Measurements from ENCODE around the gene FGF12.

FGF12 gene

DNA sequence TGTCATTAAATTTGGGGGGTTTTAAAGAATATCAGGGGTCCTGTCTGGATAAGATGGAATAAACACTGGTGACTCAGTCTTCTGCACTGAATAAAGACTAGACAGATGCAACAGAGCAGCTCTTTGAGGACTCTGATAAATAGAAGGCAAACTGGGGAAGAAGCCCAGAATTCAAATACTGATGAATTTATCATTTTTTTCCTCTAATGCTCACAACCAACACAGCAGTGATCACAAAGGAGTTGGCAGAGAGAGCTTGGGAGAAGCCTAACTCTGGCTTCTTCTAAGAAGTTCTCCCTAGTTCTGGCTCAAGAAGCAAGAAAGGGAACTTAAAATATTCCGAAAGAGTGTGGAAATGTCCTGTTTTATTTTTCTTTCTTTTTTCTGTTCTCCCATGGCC, 597.8 kb downstream of the FGF12 start:
- no peaks in the 10 kb centered on the region for H3K36me3 ChIP-seq (ENCODE audit: insufficient read depth, low read length)
- H3K4me1 ChIP-seq (ENCODE audit: insufficient read depth, low read length) = no peaks in the 10 kb centered on the region; the same call in 1 of the 2 replicates
- H3K9me3 ChIP-seq (ENCODE audit: control insufficient read depth, insufficient read depth, low read length) = no peaks in the 10 kb centered on the region
- no peak overlapping the region for H3K9ac ChIP-seq (ENCODE audit: low read depth, low read length)

DNA sequence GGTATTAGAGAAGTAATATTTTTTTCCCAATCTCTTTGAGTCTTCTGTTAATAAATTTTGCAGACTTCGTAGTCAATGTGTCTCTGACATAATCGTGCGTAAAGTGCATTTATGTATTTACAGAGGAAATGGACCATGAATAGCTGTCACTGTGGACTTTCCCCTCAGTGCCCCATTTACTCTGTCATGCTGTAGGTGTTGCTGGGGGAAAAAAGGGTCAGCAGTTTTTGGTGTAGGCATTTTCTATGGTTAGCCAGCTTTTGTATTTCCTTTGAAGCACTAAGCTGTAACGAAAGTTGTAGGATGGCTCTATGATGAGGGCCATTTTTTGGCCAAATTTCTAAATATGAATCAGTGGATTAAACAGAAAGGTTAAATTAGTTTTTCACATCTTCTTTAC, 598.4 kb downstream of the FGF12 start:
- H3K4me1 ChIP-seq (ENCODE audit: insufficient read depth, low read length) = no peaks in the 10 kb centered on the region; the same call in 1 of the 2 replicates
- H3K9me3 ChIP-seq (ENCODE audit: control insufficient read depth, insufficient read depth, low read length) = no peaks in the 10 kb centered on the region
- no peaks in the 10 kb centered on the region for H3K36me3 ChIP-seq (ENCODE audit: insufficient read depth, low read length)
- H3K9ac ChIP-seq (ENCODE audit: low read depth, low read length) = no peak overlapping the region

DNA sequence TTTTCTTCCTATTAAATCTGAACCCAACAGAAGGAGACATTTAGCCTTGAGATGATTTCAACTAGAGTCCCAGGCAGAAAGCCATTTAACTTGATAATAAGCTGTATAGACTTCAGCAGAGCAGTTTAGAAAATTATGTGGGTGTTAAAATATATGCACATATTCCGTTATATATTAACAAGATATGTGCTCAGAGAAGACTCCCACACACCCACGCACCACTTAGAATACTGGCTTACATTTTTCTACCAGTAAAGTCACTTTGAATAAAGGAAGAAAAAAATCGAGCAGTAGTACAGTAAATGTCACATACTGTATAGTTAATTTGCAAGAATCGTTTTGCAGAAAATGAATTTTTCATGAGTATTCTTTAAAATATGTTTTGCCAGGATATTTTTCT, 599.3 kb downstream of the FGF12 start:
- Histone ChIP-seq H3K4me1 (ENCODE audit: insufficient read depth, low read length) (no peaks in the 10 kb centered on the region), H3K36me3 (ENCODE audit: insufficient read depth, low read length) (no peaks in the 10 kb centered on the region), H3K9ac (ENCODE audit: low read depth, low read length) (no peak overlapping the region), H3K9me3 (ENCODE audit: control insufficient read depth, insufficient read depth, low read length) (no peaks in the 10 kb centered on the region)

DNA sequence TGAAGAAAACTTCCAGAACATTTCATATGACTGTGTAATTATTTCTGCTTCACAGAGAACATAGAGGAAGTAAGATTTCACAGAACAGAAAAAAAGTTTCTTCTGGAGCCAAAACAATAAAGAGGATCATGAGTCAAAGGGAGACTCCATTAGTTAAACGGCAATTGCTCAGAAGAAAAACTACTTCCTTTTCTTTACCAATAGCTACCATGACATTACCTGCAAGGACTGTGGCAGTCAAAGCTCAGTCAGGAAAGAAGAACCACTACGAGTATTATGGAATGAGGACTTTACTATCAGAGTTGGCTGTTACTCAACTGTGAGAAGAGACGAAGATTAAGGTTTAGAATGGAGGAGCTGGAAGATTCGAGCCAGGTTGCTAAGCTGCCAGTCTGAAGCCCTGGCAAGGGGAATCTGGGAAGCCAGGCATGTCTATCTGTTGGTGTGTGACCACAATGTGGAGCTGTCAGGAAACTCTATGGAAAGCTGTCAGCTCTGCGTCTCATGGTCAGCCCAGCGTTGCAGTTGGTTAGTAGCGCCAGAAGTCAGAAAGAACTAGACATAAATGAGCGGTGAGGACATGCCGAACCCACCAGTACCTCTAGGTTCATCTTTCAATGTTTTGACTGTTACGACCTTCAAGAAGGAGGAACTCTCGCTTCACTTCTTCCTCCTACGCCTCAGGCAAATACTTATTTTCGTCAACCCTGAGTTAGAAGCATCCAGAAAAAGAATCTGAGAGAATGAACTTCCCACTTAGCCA, 604.3 kb downstream of the FGF12 start:
- H3K9me3 ChIP-seq (ENCODE audit: control insufficient read depth, insufficient read depth, low read length) = no peaks in the 10 kb centered on the region
- H3K36me3 ChIP-seq (ENCODE audit: insufficient read depth, low read length) = no peaks in the 10 kb centered on the region
- H3K9ac ChIP-seq (ENCODE audit: low read depth, low read length) = no peak overlapping the region
- H3K4me1 ChIP-seq (ENCODE audit: insufficient read depth, low read length) = no peaks in the 10 kb centered on the region

DNA sequence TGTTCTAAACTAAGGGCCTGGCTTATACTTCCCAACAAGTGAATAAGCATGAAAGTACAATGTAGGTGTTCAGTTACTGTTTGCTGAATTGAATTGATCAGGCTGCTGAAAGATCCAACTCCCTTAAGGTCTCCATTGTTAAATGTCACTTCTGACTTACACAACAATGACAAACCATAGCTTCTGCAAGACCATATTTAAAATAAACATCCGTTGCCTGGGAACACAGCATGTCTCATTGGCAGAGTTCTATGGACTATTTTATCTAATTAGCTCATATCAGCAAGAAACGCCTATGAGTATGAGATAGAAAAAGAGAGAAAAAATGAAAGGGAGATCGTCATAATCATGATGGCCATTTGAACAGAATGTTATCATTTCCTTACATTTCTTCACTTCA, 605.4 kb downstream of the FGF12 start:
- H3K36me3 ChIP-seq (ENCODE audit: insufficient read depth, low read length) = no peaks in the 10 kb centered on the region
- H3K9me3 ChIP-seq (ENCODE audit: control insufficient read depth, insufficient read depth, low read length) = no peaks in the 10 kb centered on the region
- H3K9ac ChIP-seq (ENCODE audit: low read depth, low read length) = no peak overlapping the region
- H3K4me1 ChIP-seq (ENCODE audit: insufficient read depth, low read length) = no peaks in the 10 kb centered on the region

DNA sequence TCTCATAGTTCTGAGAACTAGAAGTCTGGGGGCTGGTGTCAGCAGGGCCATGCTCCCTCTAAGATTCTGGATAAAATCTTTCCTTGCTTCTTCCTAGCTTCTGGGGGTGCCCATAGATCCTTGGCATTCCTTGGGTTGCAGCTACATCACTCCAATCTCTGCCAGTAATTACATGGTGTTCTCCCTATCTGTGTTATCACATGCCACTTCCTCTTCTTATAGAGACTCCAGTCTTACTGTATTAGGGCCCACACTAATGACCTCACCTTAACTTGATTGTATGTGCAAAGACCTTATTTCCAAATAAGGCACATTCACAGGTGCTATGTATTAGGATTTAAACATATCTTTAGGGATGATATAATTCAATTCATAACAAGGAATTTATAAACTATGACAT, 618.5 kb downstream of the FGF12 start:
- H3K36me3 ChIP-seq (ENCODE audit: insufficient read depth, low read length) = no peaks in the 10 kb centered on the region
- no peaks in the 10 kb centered on the region for H3K9me3 ChIP-seq (ENCODE audit: control insufficient read depth, insufficient read depth, low read length)
- H3K9ac ChIP-seq (ENCODE audit: low read depth, low read length) = no peak overlapping the region

DNA sequence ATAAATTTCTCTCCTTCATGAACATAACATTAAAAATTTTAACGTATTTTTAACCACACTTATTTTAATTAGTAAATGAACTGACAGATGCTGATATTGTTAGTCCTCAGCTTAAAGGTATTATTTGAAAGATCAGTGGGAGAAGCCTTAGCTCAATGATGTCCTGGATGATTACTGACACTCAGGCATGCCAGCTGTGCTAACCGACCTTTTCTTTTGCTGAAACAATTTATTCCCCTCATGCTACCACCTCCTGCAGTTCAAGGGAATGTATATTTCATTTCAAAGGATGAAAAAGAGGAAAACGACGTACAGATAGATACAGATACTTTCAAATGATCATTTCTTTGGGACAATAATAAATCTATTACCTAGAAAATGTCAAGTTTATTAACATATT, 620.8 kb downstream of the FGF12 start:
- Histone ChIP-seq H3K9me3 (ENCODE audit: control insufficient read depth, insufficient read depth, low read length) (no peaks in the 10 kb centered on the region), H3K9ac (ENCODE audit: low read depth, low read length) (no peak overlapping the region), H3K4me1 (ENCODE audit: insufficient read depth, low read length) (no peaks in the 10 kb centered on the region), H3K36me3 (ENCODE audit: insufficient read depth, low read length) (no peaks in the 10 kb centered on the region)

More for the DNA sequence above, 618.5 kb downstream of the FGF12 start:
- H3K4me1 ChIP-seq (ENCODE audit: insufficient read depth, low read length) = no peaks in the 10 kb centered on the region

DNA sequence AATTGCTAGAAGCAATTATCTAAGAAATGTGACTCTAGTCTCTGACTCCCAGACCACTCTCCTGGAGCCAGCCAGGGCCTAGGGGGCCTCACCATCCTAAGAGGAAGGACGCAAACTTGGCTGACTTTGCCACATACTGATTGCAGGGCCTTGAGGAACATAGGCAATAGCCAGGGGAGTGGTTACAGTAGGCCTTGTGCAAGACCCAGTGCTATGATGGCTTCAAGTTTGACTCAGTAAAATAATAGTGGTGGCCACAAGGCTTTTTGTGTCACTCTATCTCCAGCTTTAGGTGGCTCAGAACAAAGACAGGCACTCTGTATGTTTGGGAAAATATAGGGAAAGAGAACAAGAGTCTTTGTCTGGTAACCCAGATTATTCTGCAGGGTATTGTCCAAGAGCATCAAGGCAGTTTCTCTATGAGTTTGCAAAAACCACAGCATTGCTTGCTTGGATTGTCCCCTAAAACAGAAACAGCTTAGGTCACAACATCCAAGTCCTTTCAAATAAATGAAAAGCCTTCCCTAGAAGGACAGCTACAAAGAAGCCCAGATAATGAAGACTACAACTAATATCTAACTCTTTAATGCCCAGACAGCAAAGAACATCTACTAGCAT, 634.8 kb downstream of the FGF12 start:
- H3K9me3 ChIP-seq (ENCODE audit: control insufficient read depth, insufficient read depth, low read length) = peaks cover 2% of the 10 kb centered on the region
- H3K36me3 ChIP-seq (ENCODE audit: insufficient read depth, low read length) = no peaks in the 10 kb centered on the region
- H3K9ac ChIP-seq (ENCODE audit: low read depth, low read length) = no peak overlapping the region
- no peaks in the 10 kb centered on the region for H3K4me1 ChIP-seq (ENCODE audit: insufficient read depth, low read length)

DNA sequence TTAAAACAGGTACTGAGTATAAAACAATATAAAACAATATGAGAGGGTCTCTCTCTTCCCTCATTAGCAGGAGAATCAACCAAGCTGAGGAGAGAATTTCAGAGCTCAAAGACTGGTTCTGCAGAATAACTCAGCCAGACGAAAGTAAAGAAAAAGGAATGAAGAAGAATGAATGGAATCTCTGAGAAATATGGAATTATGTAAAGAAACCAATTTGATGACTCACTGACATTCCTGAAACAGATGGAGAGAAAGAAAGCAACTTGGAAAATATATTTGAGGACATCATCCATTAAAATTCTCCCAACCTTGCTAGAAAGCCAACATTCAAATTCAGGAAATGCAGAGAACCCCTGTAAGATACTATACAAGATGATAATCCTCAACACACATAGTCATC, 635.5 kb downstream of the FGF12 start:
- no peaks in the 10 kb centered on the region for H3K4me1 ChIP-seq (ENCODE audit: insufficient read depth, low read length)
- no peaks in the 10 kb centered on the region for H3K36me3 ChIP-seq (ENCODE audit: insufficient read depth, low read length)
- no peak overlapping the region for H3K9ac ChIP-seq (ENCODE audit: low read depth, low read length)
- H3K9me3 ChIP-seq (ENCODE audit: control insufficient read depth, insufficient read depth, low read length) = peaks cover 2% of the 10 kb centered on the region

DNA sequence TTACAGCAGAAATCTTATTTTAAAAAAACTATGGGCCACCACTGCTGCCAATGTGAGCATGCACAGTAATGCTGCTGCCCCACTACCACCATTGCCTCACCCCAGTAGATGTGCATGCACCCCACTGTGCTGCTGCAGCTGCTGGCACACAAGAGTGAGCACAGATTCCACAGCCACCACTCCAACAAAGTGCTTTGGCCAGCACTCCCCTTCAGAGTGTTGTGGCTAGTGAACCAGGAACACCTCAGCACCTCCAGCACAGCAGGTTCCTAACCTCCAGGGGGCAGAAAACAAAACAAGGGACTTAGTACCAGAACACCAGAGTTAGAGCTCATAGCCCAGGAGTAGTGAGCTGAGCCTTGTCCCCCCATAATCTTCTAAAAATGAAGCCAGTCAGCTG, 636.8 kb downstream of the FGF12 start:
- Histone ChIP-seq H3K9me3 (ENCODE audit: control insufficient read depth, insufficient read depth, low read length) (peaks cover 2% of the 10 kb centered on the region), H3K4me1 (ENCODE audit: insufficient read depth, low read length) (no peaks in the 10 kb centered on the region), H3K36me3 (ENCODE audit: insufficient read depth, low read length) (no peaks in the 10 kb centered on the region), H3K9ac (ENCODE audit: low read depth, low read length) (no peak overlapping the region)
